ENCODE results near the gene GRIA3. TPM values are rescaled to one million over a fixed set of nuclear protein-coding genes. Genes with fewer than 3 reads are reported as not detected.

The GRIA3 gene
- total RNA-seq, 4 donors from 2014 or later, result 0.60 to 2.3 (median 1.0) TPM

DNA sequence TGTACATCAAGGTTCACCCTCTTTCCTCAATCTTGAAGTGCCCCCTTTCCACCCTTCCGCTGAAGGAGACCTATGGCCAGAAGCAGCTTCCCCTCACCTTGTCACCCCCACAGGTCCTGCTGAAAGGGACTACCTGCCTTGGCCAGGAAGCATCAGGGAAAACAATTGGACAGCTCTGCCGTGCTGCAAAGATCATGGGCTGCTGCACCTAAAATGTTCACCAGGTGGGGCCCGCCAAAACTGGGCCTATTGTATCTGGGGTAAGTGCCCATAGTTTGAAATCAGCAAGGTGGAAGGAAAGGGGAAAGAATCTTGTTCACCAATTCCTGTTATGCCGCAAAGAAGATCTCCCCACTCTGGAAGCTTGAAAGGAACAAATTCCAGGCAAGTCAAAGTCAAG lies 18.4 kb downstream of the GRIA3 start:
- no peak for DNase-seq (ENCODE audit: low spot score in 2 of 2)
- no peak for TF ChIP-seq EP300 (IDR thresholded peaks at IDR 0.05)
- no peak for TF ChIP-seq POLR2A (IDR thresholded peaks at IDR 0.05)
- TF ChIP-seq, protein P1, sequence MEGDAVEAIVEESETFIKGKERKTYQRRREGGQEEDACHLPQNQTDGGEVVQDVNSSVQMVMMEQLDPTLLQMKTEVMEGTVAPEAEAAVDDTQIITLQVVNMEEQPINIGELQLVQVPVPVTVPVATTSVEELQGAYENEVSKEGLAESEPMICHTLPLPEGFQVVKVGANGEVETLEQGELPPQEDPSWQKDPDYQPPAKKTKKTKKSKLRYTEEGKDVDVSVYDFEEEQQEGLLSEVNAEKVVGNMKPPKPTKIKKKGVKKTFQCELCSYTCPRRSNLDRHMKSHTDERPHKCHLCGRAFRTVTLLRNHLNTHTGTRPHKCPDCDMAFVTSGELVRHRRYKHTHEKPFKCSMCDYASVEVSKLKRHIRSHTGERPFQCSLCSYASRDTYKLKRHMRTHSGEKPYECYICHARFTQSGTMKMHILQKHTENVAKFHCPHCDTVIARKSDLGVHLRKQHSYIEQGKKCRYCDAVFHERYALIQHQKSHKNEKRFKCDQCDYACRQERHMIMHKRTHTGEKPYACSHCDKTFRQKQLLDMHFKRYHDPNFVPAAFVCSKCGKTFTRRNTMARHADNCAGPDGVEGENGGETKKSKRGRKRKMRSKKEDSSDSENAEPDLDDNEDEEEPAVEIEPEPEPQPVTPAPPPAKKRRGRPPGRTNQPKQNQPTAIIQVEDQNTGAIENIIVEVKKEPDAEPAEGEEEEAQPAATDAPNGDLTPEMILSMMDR (IDR thresholded peaks at IDR 0.05), result no peak
- H3K27me3 ChIP-seq, result no peaks in the 10 kb centered on the region
- WGBS, 2 donors, result 78 to 94% methylated on average over 4 of the region's 4 CpGs
- H3K4me1 ChIP-seq, result no peaks in the 10 kb centered on the region
- H3K36me3 ChIP-seq, result no peaks in the 10 kb centered on the region
- no peak overlapping the region for H3K4me3 ChIP-seq
- no peaks in the 10 kb centered on the region for H3K9me3 ChIP-seq
- H3K27ac ChIP-seq, result no peak overlapping the region

DNA sequence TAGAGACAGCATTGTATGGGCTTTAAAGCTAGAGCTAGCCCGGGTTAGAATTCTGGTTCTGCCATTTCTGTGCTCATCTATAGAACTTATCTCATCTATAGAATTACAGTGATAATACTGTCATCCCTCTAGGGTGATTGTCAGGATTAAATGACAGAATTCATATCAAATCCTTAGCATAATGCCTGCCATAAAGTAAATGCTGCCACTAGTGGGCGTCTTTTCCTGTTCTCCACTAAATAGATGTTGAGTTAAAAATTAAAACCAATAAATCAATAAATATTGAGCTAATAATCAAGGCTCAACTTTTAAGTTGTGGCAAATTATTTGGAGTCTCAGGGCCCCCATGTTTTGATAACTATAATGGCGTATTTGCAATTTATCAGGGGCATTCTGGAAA lies 19.7 kb downstream of the GRIA3 start:
- 69 to 98% methylated on average over 3 of the region's 3 CpGs for WGBS, 2 donors
- no peaks in the 10 kb centered on the region for H3K36me3 ChIP-seq
- H3K27ac ChIP-seq, result no peak overlapping the region
- no peak overlapping the region for H3K4me3 ChIP-seq
- H3K27me3 ChIP-seq, result no peaks in the 10 kb centered on the region
- H3K9me3 ChIP-seq, result no peaks in the 10 kb centered on the region
- no peaks in the 10 kb centered on the region for H3K4me1 ChIP-seq
- no peak for DNase-seq (ENCODE audit: low spot score in 2 of 2)
- TF ChIP-seq, protein P1 (IDR thresholded peaks at IDR 0.05), result no peak
- TF ChIP-seq POLR2A (IDR thresholded peaks at IDR 0.05) (no peak), EP300 (IDR thresholded peaks at IDR 0.05) (no peak)

DNA sequence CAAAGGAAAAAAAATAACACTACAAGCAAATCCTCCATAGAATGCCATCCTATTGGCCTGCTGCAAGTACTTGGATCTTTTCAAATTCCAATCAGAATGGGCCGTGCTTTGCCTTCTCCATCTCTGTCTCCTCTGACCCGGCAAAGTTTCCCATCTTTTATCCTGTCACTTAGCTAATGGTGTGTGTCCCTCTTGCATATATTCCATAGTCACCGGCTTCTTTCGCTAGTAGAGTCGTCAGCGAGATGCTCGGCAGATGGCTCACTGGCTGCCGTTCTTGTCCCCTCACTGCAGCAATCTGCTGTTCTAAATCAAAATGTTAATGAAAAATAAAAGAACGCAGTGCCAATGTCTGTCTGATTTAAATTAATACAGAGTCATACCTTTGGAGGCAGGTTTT lies 22.1 kb downstream of the GRIA3 start:
- WGBS, 2 donors, result 81 to 90% methylated on average over 9 of the region's 9 CpGs
- no peaks in the 10 kb centered on the region for H3K9me3 ChIP-seq
- no peaks in the 10 kb centered on the region for H3K4me1 ChIP-seq
- no peak overlapping the region for H3K4me3 ChIP-seq
- H3K27ac ChIP-seq, result no peak overlapping the region
- H3K27me3 ChIP-seq, result no peaks in the 10 kb centered on the region
- H3K36me3 ChIP-seq, result no peaks in the 10 kb centered on the region
- TF ChIP-seq POLR2A (IDR thresholded peaks at IDR 0.05) (no peak), EP300 (IDR thresholded peaks at IDR 0.05) (no peak)
- TF ChIP-seq, protein P1 (IDR thresholded peaks at IDR 0.05), result no peak
- no peak for DNase-seq (ENCODE audit: low spot score in 2 of 2)

DNA sequence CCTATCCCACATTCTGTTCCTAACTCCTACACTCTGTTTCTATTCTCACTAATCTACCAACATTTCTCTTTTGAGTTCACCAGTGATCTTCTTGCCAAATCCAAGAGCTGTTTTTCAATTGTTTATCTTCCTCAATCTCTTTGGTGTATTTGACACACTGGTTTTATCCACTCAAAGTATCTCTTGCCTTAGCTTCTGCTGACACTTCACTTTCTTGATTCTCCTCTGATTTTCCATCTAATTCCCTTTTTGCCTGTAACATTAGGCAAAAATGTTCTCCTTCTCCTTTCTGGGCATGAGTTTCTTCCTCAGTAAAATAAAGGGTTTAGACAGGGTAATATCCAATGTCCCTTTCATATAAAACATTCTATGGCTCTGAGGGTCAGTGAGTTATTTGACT lies 26.2 kb downstream of the GRIA3 start:
- H3K4me1 ChIP-seq, result no peaks in the 10 kb centered on the region
- no peak overlapping the region for H3K27ac ChIP-seq
- H3K9me3 ChIP-seq, result no peaks in the 10 kb centered on the region
- no peak for DNase-seq (ENCODE audit: low spot score in 2 of 2)
- H3K36me3 ChIP-seq, result no peaks in the 10 kb centered on the region
- no peaks in the 10 kb centered on the region for H3K27me3 ChIP-seq
- H3K4me3 ChIP-seq, result no peak overlapping the region
- TF ChIP-seq POLR2A (IDR thresholded peaks at IDR 0.05) (no peak), EP300 (IDR thresholded peaks at IDR 0.05) (no peak)
- TF ChIP-seq, protein P1 (IDR thresholded peaks at IDR 0.05), result no peak

DNA sequence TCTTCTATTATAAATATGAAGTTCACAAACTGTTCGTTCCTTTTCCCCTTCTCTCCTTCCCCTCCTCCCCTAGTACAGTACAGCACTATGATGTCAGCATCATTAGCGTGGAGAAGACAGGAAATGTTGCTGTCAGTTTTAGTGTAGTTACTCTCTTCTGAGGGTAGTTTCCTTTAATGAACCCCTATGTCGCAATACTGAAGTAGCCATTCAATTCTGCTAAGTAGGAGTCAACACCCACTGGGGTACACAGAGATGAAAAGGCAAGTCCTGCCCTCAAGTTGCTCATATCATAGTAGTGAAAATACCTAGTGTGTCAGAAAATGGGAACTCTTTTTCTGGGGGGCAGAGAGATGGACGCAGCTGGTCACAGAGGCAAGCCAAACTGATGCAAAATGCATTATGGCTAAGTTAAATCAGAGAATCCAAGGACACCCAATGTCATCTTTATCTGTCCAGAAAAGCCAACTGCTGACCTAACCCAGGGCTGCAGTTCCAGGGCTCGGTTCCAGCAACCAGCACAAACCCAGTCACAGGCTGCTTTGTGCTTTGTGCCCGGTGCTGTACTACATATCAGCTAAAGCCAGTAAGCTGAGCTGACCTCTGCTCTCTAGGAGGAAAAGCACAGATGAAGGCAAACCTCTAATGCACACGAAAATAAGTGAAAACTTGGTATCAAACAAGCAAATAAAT lies 31.5 kb downstream of the GRIA3 start:
- Histone ChIP-seq H3K27ac (no peak overlapping the region), H3K9me3 (no peaks in the 10 kb centered on the region), H3K36me3 (no peaks in the 10 kb centered on the region), H3K4me1 (no peaks in the 10 kb centered on the region), H3K4me3 (no peak overlapping the region), H3K27me3 (no peaks in the 10 kb centered on the region)
- DNase-seq (ENCODE audit: low spot score in 2 of 2), result no peak
- no peak for TF ChIP-seq EP300 (IDR thresholded peaks at IDR 0.05)
- TF ChIP-seq, protein P1 (IDR thresholded peaks at IDR 0.05), result no peak
- no peak for TF ChIP-seq POLR2A (IDR thresholded peaks at IDR 0.05)
- WGBS, 2 donors, result 44 to 45% methylated on average over 7 of the region's 7 CpGs
